Measurements from ENCODE around the gene THOC6. TPM values are rescaled to one million over a fixed set of nuclear protein-coding genes. Genes with fewer than 3 reads are reported as not detected.

THOC6 gene
- total RNA-seq, 1 experiment from 2014 or later: 76.5 TPM

DNA sequence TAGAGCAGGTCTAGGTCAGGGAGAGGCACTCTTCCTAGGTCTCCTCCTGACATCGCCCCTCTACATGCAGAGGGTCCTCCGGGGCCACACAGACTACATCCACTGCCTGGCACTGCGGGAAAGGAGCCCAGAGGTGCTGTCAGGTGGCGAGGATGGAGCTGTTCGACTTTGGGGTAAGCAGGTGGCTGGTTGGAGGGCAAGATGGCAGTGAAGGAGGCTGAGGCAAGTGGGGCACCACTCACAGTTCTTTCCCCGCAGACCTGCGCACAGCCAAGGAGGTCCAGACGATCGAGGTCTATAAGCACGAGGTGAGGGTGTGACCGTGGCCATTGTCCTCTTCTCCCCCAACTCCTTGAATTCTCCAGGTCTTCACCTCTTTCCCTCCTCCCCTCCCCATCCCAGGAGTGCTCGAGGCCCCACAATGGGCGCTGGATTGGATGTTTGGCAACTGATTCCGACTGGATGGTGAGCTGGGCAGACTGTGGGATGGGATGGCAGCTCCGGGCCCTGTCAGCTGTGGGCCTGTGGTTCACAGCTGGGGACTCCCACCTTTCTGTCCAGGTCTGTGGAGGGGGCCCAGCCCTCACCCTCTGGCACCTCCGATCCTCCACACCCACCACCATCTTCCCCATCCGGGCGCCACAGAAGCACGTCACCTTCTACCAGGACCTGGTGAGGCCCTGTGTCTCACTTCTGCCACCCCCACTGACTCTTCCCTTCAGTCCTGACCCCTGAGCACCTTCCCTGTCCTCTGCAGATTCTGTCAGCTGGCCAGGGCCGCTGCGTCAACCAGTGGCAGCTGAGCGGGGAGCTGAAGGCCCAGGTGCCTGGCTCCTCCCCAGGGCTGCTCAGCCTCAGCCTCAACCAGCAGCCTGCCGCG lies 3.0 kb downstream of the THOC6 start:
- Mint-ChIP-seq H3K27ac (no peak overlapping the region), H3K4me3 (no peak overlapping the region), H3K36me3 (peaks cover 23% of the 10 kb centered on the region), H3K9me3 (no peaks in the 10 kb centered on the region), H3K27me3 (ENCODE audit: low read depth) (no peaks in the 10 kb centered on the region), H3K4me1 (peaks cover 35% of the 10 kb centered on the region)
- no peak for TF ChIP-seq ZNF138 (CRISPR knock-in tag; conservative IDR thresholded peaks at IDR 0.05)
- no peak for TF ChIP-seq RORB (CRISPR knock-in tag; IDR thresholded peaks at IDR 0.05)
- no peak for TF ChIP-seq SMAD3 (CRISPR knock-in tag; IDR thresholded peaks at IDR 0.05; ENCODE audit: borderline replicate concordance)
- no peak for TF ChIP-seq FOXJ3 (CRISPR knock-in tag; IDR thresholded peaks at IDR 0.05; ENCODE audit: borderline replicate concordance)
- no peak for TF ChIP-seq TCF7 (CRISPR knock-in tag; IDR thresholded peaks at IDR 0.05; ENCODE audit: low read depth)
- no peak for TF ChIP-seq JUN (CRISPR knock-in tag; IDR thresholded peaks at IDR 0.05)
- TF ChIP-seq EMX1 (CRISPR knock-in tag; IDR thresholded peaks at IDR 0.05): no peak
- no peak for TF ChIP-seq ZBTB21 (CRISPR knock-in tag; IDR thresholded peaks at IDR 0.05; ENCODE audit: borderline replicate concordance)
- TF ChIP-seq CREM (CRISPR knock-in tag; IDR thresholded peaks at IDR 0.05): no peak
- TF ChIP-seq ZNF416 (CRISPR knock-in tag; IDR thresholded peaks at IDR 0.05): no peak
- TF ChIP-seq CBFB (CRISPR knock-in tag; IDR thresholded peaks at IDR 0.05; ENCODE audit: low read depth): no peak
- TF ChIP-seq, protein P1, sequence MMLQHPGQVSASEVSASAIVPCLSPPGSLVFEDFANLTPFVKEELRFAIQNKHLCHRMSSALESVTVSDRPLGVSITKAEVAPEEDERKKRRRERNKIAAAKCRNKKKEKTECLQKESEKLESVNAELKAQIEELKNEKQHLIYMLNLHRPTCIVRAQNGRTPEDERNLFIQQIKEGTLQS (CRISPR knock-in tag; conservative IDR thresholded peaks at IDR 0.05): no peak
- no peak for TF ChIP-seq NFYB (CRISPR knock-in tag; conservative IDR thresholded peaks at IDR 0.05; ENCODE audit: low read depth)
- TF ChIP-seq, protein P2, sequence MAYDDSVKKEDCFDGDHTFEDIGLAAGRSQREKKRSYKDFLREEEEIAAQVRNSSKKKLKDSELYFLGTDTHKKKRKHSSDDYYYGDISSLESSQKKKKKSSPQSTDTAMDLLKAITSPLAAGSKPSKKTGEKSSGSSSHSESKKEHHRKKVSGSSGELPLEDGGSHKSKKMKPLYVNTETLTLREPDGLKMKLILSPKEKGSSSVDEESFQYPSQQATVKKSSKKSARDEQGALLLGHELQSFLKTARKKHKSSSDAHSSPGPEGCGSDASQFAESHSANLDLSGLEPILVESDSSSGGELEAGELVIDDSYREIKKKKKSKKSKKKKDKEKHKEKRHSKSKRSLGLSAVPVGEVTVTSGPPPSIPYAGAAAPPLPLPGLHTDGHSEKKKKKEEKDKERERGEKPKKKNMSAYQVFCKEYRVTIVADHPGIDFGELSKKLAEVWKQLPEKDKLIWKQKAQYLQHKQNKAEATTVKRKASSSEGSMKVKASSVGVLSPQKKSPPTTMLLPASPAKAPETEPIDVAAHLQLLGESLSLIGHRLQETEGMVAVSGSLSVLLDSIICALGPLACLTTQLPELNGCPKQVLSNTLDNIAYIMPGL (CRISPR knock-in tag; IDR thresholded peaks at IDR 0.05): no peak; the same call in 1 of the 2 replicates
- TF ChIP-seq ZNF232 (CRISPR knock-in tag; IDR thresholded peaks at IDR 0.05): no peak
- TF ChIP-seq, protein P3, sequence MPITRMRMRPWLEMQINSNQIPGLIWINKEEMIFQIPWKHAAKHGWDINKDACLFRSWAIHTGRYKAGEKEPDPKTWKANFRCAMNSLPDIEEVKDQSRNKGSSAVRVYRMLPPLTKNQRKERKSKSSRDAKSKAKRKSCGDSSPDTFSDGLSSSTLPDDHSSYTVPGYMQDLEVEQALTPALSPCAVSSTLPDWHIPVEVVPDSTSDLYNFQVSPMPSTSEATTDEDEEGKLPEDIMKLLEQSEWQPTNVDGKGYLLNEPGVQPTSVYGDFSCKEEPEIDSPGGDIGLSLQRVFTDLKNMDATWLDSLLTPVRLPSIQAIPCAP (CRISPR knock-in tag; IDR thresholded peaks at IDR 0.05): no peak
- no peak for TF ChIP-seq RELA (CRISPR knock-in tag; IDR thresholded peaks at IDR 0.05; ENCODE audit: borderline replicate concordance)
- TF ChIP-seq, protein P4, sequence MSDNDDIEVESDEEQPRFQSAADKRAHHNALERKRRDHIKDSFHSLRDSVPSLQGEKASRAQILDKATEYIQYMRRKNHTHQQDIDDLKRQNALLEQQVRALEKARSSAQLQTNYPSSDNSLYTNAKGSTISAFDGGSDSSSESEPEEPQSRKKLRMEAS (CRISPR knock-in tag; IDR thresholded peaks at IDR 0.05): no peak
- DNase-seq (ENCODE audit: low spot score) (peak; percentile 18), ATAC-seq (no peak)
- CTCF ChIA-PET: interaction anchor here (0.6 to 9.8 kb wide), 16 partner anchors 6 to 305 kb away, joined by 3 to 355 read pairs (median 18); partner anchors contain the start of genes BICDL2, CLDN6, CLDN9 and HCFC1R1
- POLR2A ChIA-PET: interaction anchor here (0.7 to 17.1 kb wide), 10 partner anchors 8 to 1512 kb away, joined by 3 to 502 read pairs (median 6); partner anchors contain the start of genes CLDN6, CLDN9 and TNFRSF12A

DNA sequence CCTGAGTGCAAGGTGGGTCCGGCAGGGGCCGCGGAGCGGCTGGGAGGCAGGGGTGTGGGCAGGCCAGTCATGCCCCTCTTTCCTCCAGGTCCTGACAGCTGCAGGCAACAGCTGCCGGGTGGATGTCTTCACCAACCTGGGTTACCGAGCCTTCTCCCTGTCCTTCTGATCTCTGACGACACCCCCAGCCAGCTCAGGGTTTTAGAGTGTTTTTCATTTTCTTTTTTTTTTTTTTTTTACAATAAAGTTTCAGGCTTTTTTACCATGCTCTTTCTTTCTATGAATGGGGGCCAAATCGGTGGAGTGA lies 3.6 kb downstream of the THOC6 start:
- peaks cover 23% of the 10 kb centered on the region for H3K36me3 Mint-ChIP-seq
- TF ChIP-seq, protein P5, sequence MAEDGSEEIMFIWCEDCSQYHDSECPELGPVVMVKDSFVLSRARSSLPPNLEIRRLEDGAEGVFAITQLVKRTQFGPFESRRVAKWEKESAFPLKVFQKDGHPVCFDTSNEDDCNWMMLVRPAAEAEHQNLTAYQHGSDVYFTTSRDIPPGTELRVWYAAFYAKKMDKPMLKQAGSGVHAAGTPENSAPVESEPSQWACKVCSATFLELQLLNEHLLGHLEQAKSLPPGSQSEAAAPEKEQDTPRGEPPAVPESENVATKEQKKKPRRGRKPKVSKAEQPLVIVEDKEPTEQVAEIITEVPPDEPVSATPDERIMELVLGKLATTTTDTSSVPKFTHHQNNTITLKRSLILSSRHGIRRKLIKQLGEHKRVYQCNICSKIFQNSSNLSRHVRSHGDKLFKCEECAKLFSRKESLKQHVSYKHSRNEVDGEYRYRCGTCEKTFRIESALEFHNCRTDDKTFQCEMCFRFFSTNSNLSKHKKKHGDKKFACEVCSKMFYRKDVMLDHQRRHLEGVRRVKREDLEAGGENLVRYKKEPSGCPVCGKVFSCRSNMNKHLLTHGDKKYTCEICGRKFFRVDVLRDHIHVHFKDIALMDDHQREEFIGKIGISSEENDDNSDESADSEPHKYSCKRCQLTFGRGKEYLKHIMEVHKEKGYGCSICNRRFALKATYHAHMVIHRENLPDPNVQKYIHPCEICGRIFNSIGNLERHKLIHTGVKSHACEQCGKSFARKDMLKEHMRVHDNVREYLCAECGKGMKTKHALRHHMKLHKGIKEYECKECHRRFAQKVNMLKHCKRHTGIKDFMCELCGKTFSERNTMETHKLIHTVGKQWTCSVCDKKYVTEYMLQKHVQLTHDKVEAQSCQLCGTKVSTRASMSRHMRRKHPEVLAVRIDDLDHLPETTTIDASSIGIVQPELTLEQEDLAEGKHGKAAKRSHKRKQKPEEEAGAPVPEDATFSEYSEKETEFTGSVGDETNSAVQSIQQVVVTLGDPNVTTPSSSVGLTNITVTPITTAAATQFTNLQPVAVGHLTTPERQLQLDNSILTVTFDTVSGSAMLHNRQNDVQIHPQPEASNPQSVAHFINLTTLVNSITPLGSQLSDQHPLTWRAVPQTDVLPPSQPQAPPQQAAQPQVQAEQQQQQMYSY (CRISPR knock-in tag; IDR thresholded peaks at IDR 0.05): no peak
- ChIA-PET CTCF (interaction anchor here (0.6 to 9.8 kb wide), 42 partner anchors 7 to 305 kb away, joined by 3 to 355 read pairs (median 8); partner anchors contain the start of genes BICDL2, CLDN6, CLDN9 and FLYWCH2), POLR2A (interaction anchor here (0.5 to 17.1 kb wide), 18 partner anchors 8 to 1511 kb away, joined by 3 to 502 read pairs (median 5); partner anchors contain the start of genes BICDL2, CLDN6, CLDN9 and TNFRSF12A)
- no peaks in the 10 kb centered on the region for H3K27me3 Mint-ChIP-seq (ENCODE audit: low read depth)
- H3K9me3 Mint-ChIP-seq: no peaks in the 10 kb centered on the region
- H3K27ac Mint-ChIP-seq: no peak overlapping the region
- H3K4me3 Mint-ChIP-seq: peak overlapping the region; percentile 36; the same call in 1 of the 2 replicates
- DNase-seq (ENCODE audit: low spot score) (no peak), ATAC-seq (no peak)
- peaks cover 31% of the 10 kb centered on the region for H3K4me1 Mint-ChIP-seq

All from WTC11 (cell line).